ENCODE measurements around the gene MFN1. TPM values are rescaled to one million over a fixed set of nuclear protein-coding genes. Genes with fewer than 3 reads are reported as not detected.

The MFN1 gene
- total RNA-seq, 2 experiments from 2014 or later, result 23.0 to 23.1 TPM

GRCh38 chr3:179321668-179322285 lies 25.7 kb upstream of the MFN1 start:
- H3K4me1 Mint-ChIP-seq (ENCODE audit: low read depth), result peaks cover 22% of the 10 kb centered on the region
- peaks cover 15% of the 10 kb centered on the region for H3K36me3 Mint-ChIP-seq (ENCODE audit: low read depth)
- peak overlapping the region; percentile 28 for H3K27ac Mint-ChIP-seq
- H3K27me3 Mint-ChIP-seq (ENCODE audit: low read depth), result no peaks in the 10 kb centered on the region
- intact Hi-C loops (cut with micrococcal nuclease), result loop anchor here (1.0 to 10.0 kb wide), 8 partner anchors 124 to 1593 kb away; partner anchors contain the start of genes FXR1, GNB4 and USP13
- no peaks in the 10 kb centered on the region for H3K9me3 Mint-ChIP-seq
- CTCF ChIA-PET, result interaction anchor here (0.6 to 2.3 kb wide), 21 partner anchors 11 to 319 kb away, joined by 3 to 14 read pairs (median 3); partner anchors contain the start of genes ACTL6A, MRPL47, NDUFB5 and PIK3CA
- peak; percentile 67 for DNase-seq
- H3K4me3 Mint-ChIP-seq, result peak overlapping the region; percentile 69

GRCh38 chr3:179322286-179323196 lies 25.0 kb upstream of the MFN1 start, which contains the start of gene ZNF639:
Gene ZNF639, plus strand, starts transcription at chr3:179323031. Its CDS starts 5,263 bp downstream, at chr3:179328294.
- peak within 1 kb of the TSS; percentile 93 for H3K27ac Mint-ChIP-seq
- no peaks in the 10 kb centered on the region for H3K9me3 Mint-ChIP-seq
- CTCF ChIA-PET, result interaction anchor here (0.9 to 2.3 kb wide), 12 partner anchors 12 to 319 kb away, joined by 3 to 14 read pairs (median 4); partner anchors contain the start of genes MRPL47, NDUFB5 and PIK3CA
- H3K4me3 Mint-ChIP-seq, result peak within 1 kb of the TSS; percentile 89
- peaks cover 26% of the 10 kb centered on the region for H3K4me1 Mint-ChIP-seq (ENCODE audit: low read depth)
- H3K27me3 Mint-ChIP-seq (ENCODE audit: low read depth), result no peaks in the 10 kb centered on the region
- intact Hi-C loops (cut with micrococcal nuclease), result loop anchor here (1.0 to 10.0 kb wide), 7 partner anchors 25 to 1592 kb away; partner anchors contain the start of genes FXR1, GNB4, MFN1 and MRPL47
- peaks cover 16% of the 10 kb centered on the region for H3K36me3 Mint-ChIP-seq (ENCODE audit: low read depth)
- DNase-seq, result peak; percentile 78

- H3K27ac Mint-ChIP-seq, result peak overlapping the region; percentile 93
- CTCF ChIA-PET, result interaction anchor here (0.6 to 1.2 kb wide), 4 partner anchors 10 to 305 kb away, joined by 3 to 4 read pairs (median 3); partner anchors contain the start of genes MRPL47 and NDUFB5
- H3K36me3 Mint-ChIP-seq (ENCODE audit: low read depth), result peaks cover 17% of the 10 kb centered on the region
- peaks cover 28% of the 10 kb centered on the region for H3K4me1 Mint-ChIP-seq (ENCODE audit: low read depth)
- H3K4me3 Mint-ChIP-seq, result peak overlapping the region; percentile 89
- no peaks in the 10 kb centered on the region for H3K9me3 Mint-ChIP-seq
- H3K27me3 Mint-ChIP-seq (ENCODE audit: low read depth), result no peaks in the 10 kb centered on the region
- peak; percentile 66 for DNase-seq
- intact Hi-C loops (cut with micrococcal nuclease), result loop anchor here (1.0 to 10.0 kb wide), 8 partner anchors 24 to 1591 kb away; partner anchors contain the start of genes ACTL6A, FXR1, GNB4 and MFN1
Observed at GRCh38 chr3:179323197-179324110, 24.1 kb upstream of the MFN1 start.

GRCh38 chr3:179324270-179324754 lies 23.2 kb upstream of the MFN1 start:
- H3K4me1 Mint-ChIP-seq (ENCODE audit: low read depth), result peaks cover 28% of the 10 kb centered on the region
- H3K9me3 Mint-ChIP-seq, result no peaks in the 10 kb centered on the region
- H3K27ac Mint-ChIP-seq, result peak overlapping the region; percentile 93
- CTCF ChIA-PET, result interaction anchor here (0.7 to 1.2 kb wide), 4 partner anchors 9 to 281 kb away, joined by 3 to 4 read pairs (median 3); partner anchors contain the start of genes MRPL47 and NDUFB5
- DNase-seq, result no peak
- intact Hi-C loops (cut with micrococcal nuclease), result loop anchor here (1.0 to 10.0 kb wide), 4 partner anchors 127 to 1590 kb away; partner anchors contain the start of genes ACTL6A and FXR1
- H3K27me3 Mint-ChIP-seq (ENCODE audit: low read depth), result no peaks in the 10 kb centered on the region
- H3K36me3 Mint-ChIP-seq (ENCODE audit: low read depth), result peaks cover 23% of the 10 kb centered on the region
- peak overlapping the region; percentile 89 for H3K4me3 Mint-ChIP-seq

GRCh38 chr3:179330438-179330837 lies 17.1 kb upstream of the MFN1 start:
- Mint-ChIP-seq H3K36me3 (ENCODE audit: low read depth) (peaks cover 42% of the 10 kb centered on the region), H3K9me3 (no peaks in the 10 kb centered on the region), H3K4me1 (ENCODE audit: low read depth) (peaks cover 11% of the 10 kb centered on the region), H3K27me3 (ENCODE audit: low read depth) (no peaks in the 10 kb centered on the region), H3K4me3 (no peak overlapping the region), H3K27ac (no peak overlapping the region)
- DNase-seq, result no peak
- CTCF ChIA-PET, result no interaction called here
- intact Hi-C loops (cut with micrococcal nuclease), result no loop called here

GRCh38 chr3:179332240-179332639 lies 15.3 kb upstream of the MFN1 start:
- no peak overlapping the region for H3K27ac Mint-ChIP-seq
- no peaks in the 10 kb centered on the region for H3K9me3 Mint-ChIP-seq
- CTCF ChIA-PET, result no interaction called here
- intact Hi-C loops (cut with micrococcal nuclease), result no loop called here
- DNase-seq, result no peak
- H3K4me3 Mint-ChIP-seq, result no peak overlapping the region
- H3K27me3 Mint-ChIP-seq (ENCODE audit: low read depth), result no peaks in the 10 kb centered on the region
- H3K4me1 Mint-ChIP-seq (ENCODE audit: low read depth), result peaks cover 8% of the 10 kb centered on the region
- H3K36me3 Mint-ChIP-seq (ENCODE audit: low read depth), result peaks cover 47% of the 10 kb centered on the region

- H3K27ac Mint-ChIP-seq, result no peak overlapping the region
- intact Hi-C loops (cut with micrococcal nuclease), result no loop called here
- H3K36me3 Mint-ChIP-seq (ENCODE audit: low read depth), result peaks cover 52% of the 10 kb centered on the region
- CTCF ChIA-PET, result interaction anchor here (1.0 kb wide), 1 partner anchor 9 kb away, joined by 3 read pairs; no protein-coding TSS in a partner anchor
- no peaks in the 10 kb centered on the region for H3K27me3 Mint-ChIP-seq (ENCODE audit: low read depth)
- DNase-seq, result no peak
- H3K9me3 Mint-ChIP-seq, result no peaks in the 10 kb centered on the region
- H3K4me3 Mint-ChIP-seq, result no peak overlapping the region
- peaks cover 4% of the 10 kb centered on the region for H3K4me1 Mint-ChIP-seq (ENCODE audit: low read depth)
Observed at GRCh38 chr3:179333084-179333483, 14.4 kb upstream of the MFN1 start.

- no peak for DNase-seq
- Mint-ChIP-seq H3K9me3 (no peaks in the 10 kb centered on the region), H3K36me3 (ENCODE audit: low read depth) (peaks cover 39% of the 10 kb centered on the region), H3K27ac (no peak overlapping the region), H3K4me3 (no peak overlapping the region), H3K27me3 (ENCODE audit: low read depth) (no peaks in the 10 kb centered on the region), H3K4me1 (ENCODE audit: low read depth) (peaks cover 4% of the 10 kb centered on the region)
- intact Hi-C loops (cut with micrococcal nuclease), result no loop called here
- CTCF ChIA-PET, result no interaction called here
Observed at GRCh38 chr3:179336345-179336929, 11.1 kb upstream of the MFN1 start.

- Mint-ChIP-seq H3K9me3 (no peaks in the 10 kb centered on the region), H3K4me3 (peak overlapping the region; percentile 91), H3K36me3 (ENCODE audit: low read depth) (peaks cover 11% of the 10 kb centered on the region), H3K27ac (no peak overlapping the region), H3K27me3 (ENCODE audit: low read depth) (no peaks in the 10 kb centered on the region), H3K4me1 (ENCODE audit: low read depth) (peaks cover 13% of the 10 kb centered on the region)
- intact Hi-C loops (cut with micrococcal nuclease), result loop anchor here (1.0 to 5.0 kb wide), 2 partner anchors 261 to 304 kb away; partner anchors contain the start of gene USP13
- CTCF ChIA-PET, result interaction anchor here (0.6 to 1.3 kb wide), 2 partner anchors 17 to 28 kb away, joined by 4 read pairs; no protein-coding TSS in a partner anchor
- DNase-seq, result no peak
Observed at GRCh38 chr3:179348325-179349013, 960 bp downstream of the MFN1 start.

GRCh38 chr3:179355996-179356395 lies 8.5 kb downstream of the MFN1 start:
- CTCF ChIA-PET, result no interaction called here
- intact Hi-C loops (cut with micrococcal nuclease), result no loop called here
- no peaks in the 10 kb centered on the region for H3K9me3 Mint-ChIP-seq
- H3K27me3 Mint-ChIP-seq (ENCODE audit: low read depth), result no peaks in the 10 kb centered on the region
- H3K27ac Mint-ChIP-seq, result no peak overlapping the region
- peaks cover 46% of the 10 kb centered on the region for H3K36me3 Mint-ChIP-seq (ENCODE audit: low read depth)
- H3K4me3 Mint-ChIP-seq, result no peak overlapping the region
- H3K4me1 Mint-ChIP-seq (ENCODE audit: low read depth), result peaks cover 7% of the 10 kb centered on the region
- DNase-seq, result no peak
